Upper lobe of left lung (tissue), 6 donors: ENCODE results near the gene CPZ. TPM values are rescaled to one million over a fixed set of nuclear protein-coding genes. Genes with fewer than 3 reads are reported as not detected.

Experiments used
- ATAC-seq, 2 donors: fragments of 200-7000 bp; cut with Tn5 transposase; one replicate each; pipeline ENCODE4 v1.9.1; 2022; ENCODE audit warnings: mild to moderate bottlenecking in 2 of 2, moderate library complexity in 2 of 2; ENCODE audit not compliant: low FRiP score in 2 of 2
- DNase-seq, 2 donors: peaks; one replicate each; pipeline ENCODE4 v3.0.0-alpha.2; 2019 to 2020
- H3K27ac ChIP-seq, 4 donors: fragments of 200-600 bp; sonication (generic); one replicate each; pipeline ENCODE4 v1.5.1; 2016 to 2019
- H3K27me3 ChIP-seq, 4 donors: fragments of 200-600 bp; sonication (generic); one replicate each; pipeline ENCODE4 v1.5.1; 2017 to 2019
- H3K36me3 ChIP-seq, 4 donors: fragments of 200-600 bp; sonication (generic); one replicate each; pipeline ENCODE4 v1.5.1; 2016 to 2019
- H3K4me1 ChIP-seq, 4 donors: fragments of 200-600 bp; sonication (generic); one replicate each; pipeline ENCODE4 v1.5.1; 2018 to 2019
- H3K4me3 ChIP-seq, 4 donors: fragments of 200-600 bp; sonication (generic); one replicate each; pipeline ENCODE4 v1.5.1; 2017 to 2019; ENCODE audit warnings: mild to moderate bottlenecking in 2 of 4, moderate library complexity in 1 of 4
- H3K9me3 ChIP-seq, 4 donors: fragments of 200-600 bp; sonication (generic); one replicate each; pipeline ENCODE4 v1.5.1; 2018 to 2019
- EP300 ChIP-seq, 4 donors: sonication (generic); formaldehyde crosslinking; IDR thresholded peaks; one replicate each; pipeline ENCODE4 v1.5.1; 2017; ENCODE audit warnings: antibody characterized with exemption in 4 of 4, control low read depth in 2 of 4
- POLR2A ChIP-seq, 4 donors: fragments of 450-650 bp; IDR thresholded peaks; one replicate each; pipeline ENCODE4 v1.5.1; 2016 to 2017; ENCODE audit warnings: antibody characterized with exemption in 4 of 4, mild to moderate bottlenecking in 2 of 4
- POLR2AphosphoS5 ChIP-seq, 2 donors: sonication (generic); formaldehyde crosslinking; IDR thresholded peaks; one replicate each; pipeline ENCODE4 v1.5.1; 2017; ENCODE audit warnings: antibody characterized with exemption in 2 of 2
- WGBS, 2 donors: methylation state at CpG; one replicate each; pipeline ENCODE4 v1.1.5; 2017 to 2018; 5-methylcytosine and 5-hydroxymethylcytosine counted together
- total RNA-seq, 6 donors: library from RNA; depleted of rRNA in 4 of 6; stranded (reverse); fragments of >200 nt in 4 of 6; gene quantifications; one replicate each; pipeline versions ENCODE4 v1.1.0 to v1.2.1, GENCODE V29; 2016 to 2021
- TF ChIP-seq, protein P1 (sequence below), 6 experiments: fragments of 450-650 bp in 4 of 6; fragments of 200-600 bp in 2 of 6; sonication (generic) in 2 of 6; IDR thresholded peaks; one replicate each; pipeline ENCODE4 v1.5.1; 2016 to 2019; ENCODE audit warnings: antibody characterized with exemption in 6 of 6
- donor health status: DM: no; HTN: no; CAD: no; lungs with moderate emphysema.
- donor health status: DM: no; HTN: yes; CAD: no; lungs with severe emphysema.

CPZ gene
- total RNA-seq, 6 donors from 2014 or later = 0.78 to 8.6 (median 1.2) TPM; not detected in 2

DNA sequence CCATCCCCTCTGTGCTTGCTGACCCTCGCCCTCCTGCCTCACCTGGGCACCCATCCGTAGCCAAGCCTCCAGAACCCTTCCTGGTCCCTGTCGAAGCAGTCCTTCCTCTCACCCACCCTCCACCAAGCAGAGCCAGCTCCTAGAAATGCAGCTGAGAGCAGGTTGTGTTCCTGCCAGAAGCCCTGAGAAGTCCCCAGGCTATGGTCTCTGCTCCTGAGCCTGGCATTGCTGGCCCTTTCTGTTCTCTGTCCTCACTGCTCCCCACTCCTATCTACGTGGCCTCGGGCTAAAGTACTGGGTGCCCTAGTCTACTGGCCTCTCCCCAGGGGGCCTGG is 2.1 kb upstream of the CPZ start:
- no peak for DNase-seq
- 61 to 75% methylated on average over 3 to 5 of the region's 5 CpGs for WGBS, 2 donors
- no peak for ATAC-seq
- H3K9me3 ChIP-seq = no peaks in the 10 kb centered on the region
- peaks cover 3 to 12% (median 6%) of the 10 kb centered on the region in 4 donors for H3K4me1 ChIP-seq
- TF ChIP-seq EP300 (IDR thresholded peaks at IDR 0.05) = no peak
- TF ChIP-seq, protein P1, sequence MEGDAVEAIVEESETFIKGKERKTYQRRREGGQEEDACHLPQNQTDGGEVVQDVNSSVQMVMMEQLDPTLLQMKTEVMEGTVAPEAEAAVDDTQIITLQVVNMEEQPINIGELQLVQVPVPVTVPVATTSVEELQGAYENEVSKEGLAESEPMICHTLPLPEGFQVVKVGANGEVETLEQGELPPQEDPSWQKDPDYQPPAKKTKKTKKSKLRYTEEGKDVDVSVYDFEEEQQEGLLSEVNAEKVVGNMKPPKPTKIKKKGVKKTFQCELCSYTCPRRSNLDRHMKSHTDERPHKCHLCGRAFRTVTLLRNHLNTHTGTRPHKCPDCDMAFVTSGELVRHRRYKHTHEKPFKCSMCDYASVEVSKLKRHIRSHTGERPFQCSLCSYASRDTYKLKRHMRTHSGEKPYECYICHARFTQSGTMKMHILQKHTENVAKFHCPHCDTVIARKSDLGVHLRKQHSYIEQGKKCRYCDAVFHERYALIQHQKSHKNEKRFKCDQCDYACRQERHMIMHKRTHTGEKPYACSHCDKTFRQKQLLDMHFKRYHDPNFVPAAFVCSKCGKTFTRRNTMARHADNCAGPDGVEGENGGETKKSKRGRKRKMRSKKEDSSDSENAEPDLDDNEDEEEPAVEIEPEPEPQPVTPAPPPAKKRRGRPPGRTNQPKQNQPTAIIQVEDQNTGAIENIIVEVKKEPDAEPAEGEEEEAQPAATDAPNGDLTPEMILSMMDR (IDR thresholded peaks at IDR 0.05) = no peak
- no peak for TF ChIP-seq POLR2AphosphoS5 (IDR thresholded peaks at IDR 0.05)
- no peak for TF ChIP-seq POLR2A (IDR thresholded peaks at IDR 0.05)
- H3K27me3 ChIP-seq = peaks cover 0 to 24% (median 6%) of the 10 kb centered on the region in 4 donors
- no peaks in the 10 kb centered on the region for H3K36me3 ChIP-seq
- no peak overlapping the region for H3K4me3 ChIP-seq
- H3K27ac ChIP-seq = no peak overlapping the region

DNA sequence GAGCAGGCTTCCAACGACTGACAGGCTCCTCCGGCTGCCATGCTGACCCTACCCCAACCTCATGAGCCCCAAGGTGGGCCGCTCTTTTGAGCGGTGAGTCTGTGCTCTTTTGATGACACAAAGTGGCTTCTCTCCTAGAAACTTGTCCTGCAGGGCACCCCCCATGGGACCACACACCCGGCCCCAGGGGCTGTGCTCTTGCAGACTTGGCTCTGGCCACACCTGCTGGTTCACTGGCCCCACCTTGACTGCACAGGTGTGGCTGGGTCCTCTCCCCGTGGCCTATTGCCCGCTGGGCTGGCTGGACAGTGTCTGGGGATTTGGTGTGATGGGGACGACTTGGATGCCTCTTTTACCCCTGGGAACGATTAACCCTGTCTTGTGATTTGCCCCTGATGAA is 1.5 kb upstream of the CPZ start:
- no peaks in the 10 kb centered on the region for H3K36me3 ChIP-seq

DNA sequence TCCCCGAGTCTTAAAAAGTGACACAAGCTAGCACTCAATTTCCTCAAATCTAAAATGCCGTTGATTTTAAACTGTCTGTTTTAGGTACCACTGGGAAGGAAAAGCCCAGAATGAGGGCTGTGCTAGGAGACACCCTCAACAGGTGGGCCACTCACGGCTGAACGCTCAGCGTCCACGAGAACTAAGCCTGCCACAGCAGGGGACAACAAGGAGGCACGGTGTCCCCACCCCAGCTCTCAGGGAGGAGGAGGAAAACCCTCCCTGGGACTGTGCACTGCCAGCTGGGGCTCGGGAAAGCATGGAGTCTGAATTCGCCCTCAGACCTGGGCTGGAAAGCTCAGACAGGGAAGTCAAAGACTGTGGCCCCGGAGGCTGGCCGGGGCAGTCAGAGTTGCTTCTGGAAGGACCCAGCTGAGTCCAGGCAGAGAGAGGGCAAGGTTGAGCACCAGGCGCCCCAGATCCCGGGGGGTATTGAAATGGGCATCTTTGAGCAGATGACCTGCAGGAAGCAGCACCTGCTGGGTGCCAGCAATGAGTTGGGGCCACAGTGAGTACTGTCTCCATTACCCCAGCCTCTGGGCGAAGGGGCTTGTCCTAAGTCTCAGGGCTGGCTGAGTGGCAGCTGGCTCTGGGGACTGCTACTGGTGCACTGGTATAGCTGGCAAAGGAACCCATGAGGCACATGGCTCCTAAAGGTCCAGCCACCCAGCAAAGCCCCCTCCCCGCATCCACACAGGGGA is 769 bp upstream of the CPZ start:
- H3K27ac ChIP-seq = no peak overlapping the region
- H3K36me3 ChIP-seq = no peaks in the 10 kb centered on the region
- no peak overlapping the region for H3K4me3 ChIP-seq
- ATAC-seq = no peak
- no peaks in the 10 kb centered on the region for H3K9me3 ChIP-seq
- H3K4me1 ChIP-seq = peaks cover 3 to 12% (median 6%) of the 10 kb centered on the region in 4 donors
- peak in 1 of 2 donors; percentile 17 for DNase-seq
- WGBS, 2 donors = 47 to 74% methylated on average over 10 to 15 of the region's 15 CpGs
- H3K27me3 ChIP-seq = peaks cover 0 to 24% (median 6%) of the 10 kb centered on the region in 4 donors
- TF ChIP-seq, protein P1 (IDR thresholded peaks at IDR 0.05) = no peak

More for the DNA sequence above, 1.5 kb upstream of the CPZ start:
- Histone ChIP-seq H3K27ac (no peak overlapping the region), H3K27me3 (peaks cover 0 to 24% (median 6%) of the 10 kb centered on the region in 4 donors), H3K4me1 (peaks cover 3 to 12% (median 6%) of the 10 kb centered on the region in 4 donors), H3K4me3 (no peak overlapping the region), H3K9me3 (no peaks in the 10 kb centered on the region)
- no peak for ATAC-seq
- DNase-seq = peak in 1 of 2 donors; percentile 48
- TF ChIP-seq POLR2A (IDR thresholded peaks at IDR 0.05) (no peak), POLR2AphosphoS5 (IDR thresholded peaks at IDR 0.05) (no peak), EP300 (IDR thresholded peaks at IDR 0.05) (no peak)
- TF ChIP-seq, protein P1 (IDR thresholded peaks at IDR 0.05) = no peak
- 70 to 83% methylated on average over 2 to 9 of the region's 9 CpGs for WGBS, 2 donors

DNA sequence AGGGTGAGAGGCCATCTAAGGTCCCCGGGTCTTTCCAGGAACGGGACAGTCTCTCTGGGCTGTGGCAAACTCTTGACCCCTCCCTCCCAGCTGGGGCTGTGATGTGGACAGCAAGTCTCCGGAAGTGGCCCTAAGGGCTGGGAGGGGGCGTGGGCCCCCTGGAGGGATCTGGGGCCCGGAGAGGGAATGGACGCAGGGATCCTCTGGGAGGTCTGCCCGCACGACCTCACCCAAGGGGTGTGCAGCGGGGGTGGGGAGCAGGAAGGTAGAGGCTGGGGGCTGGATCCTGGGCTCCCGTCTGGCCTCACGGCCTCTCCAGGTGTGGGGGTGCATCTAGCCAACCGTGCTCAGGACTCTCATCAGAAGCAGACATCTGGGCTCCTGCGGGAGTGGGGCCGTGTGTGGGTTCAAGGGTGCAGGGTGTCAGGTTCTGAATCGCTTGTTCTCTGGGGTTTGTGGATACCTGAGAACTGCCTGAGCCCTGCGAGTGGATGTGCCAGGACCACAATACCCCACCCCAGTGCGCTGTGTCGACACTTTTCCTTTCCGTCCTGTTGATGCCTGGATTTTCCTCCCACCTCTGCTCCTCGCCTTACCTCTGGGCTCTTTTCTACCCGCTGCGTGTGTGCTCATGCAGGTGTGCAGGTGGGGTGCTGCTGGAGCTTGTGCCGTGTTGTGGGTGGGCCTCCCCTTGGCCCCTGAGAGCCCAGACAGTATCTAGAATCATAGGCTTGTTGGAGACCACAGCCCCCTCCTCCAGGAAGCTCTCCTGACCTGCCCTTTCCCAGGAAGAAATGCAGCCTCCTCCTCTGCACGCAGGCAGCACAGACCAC is 915 bp downstream of the CPZ start:
- WGBS, 2 donors = 23 to 36% methylated on average over 16 to 24 of the region's 24 CpGs
- H3K36me3 ChIP-seq = no peaks in the 10 kb centered on the region
- H3K4me3 ChIP-seq = peak overlapping the region in 2 of 4 donors; percentile 14 to 34
- peaks cover 3 to 12% (median 6%) of the 10 kb centered on the region in 4 donors for H3K4me1 ChIP-seq
- peak in 1 of 2 donors; percentile 63 for DNase-seq
- no peak for TF ChIP-seq POLR2AphosphoS5 (IDR thresholded peaks at IDR 0.05)
- no peak for TF ChIP-seq EP300 (IDR thresholded peaks at IDR 0.05)
- TF ChIP-seq, protein P1 (IDR thresholded peaks at IDR 0.05) = no peak
- no peak for TF ChIP-seq POLR2A (IDR thresholded peaks at IDR 0.05)
- no peak overlapping the region for H3K27ac ChIP-seq
- no peak for ATAC-seq
- H3K27me3 ChIP-seq = peaks cover 0 to 24% (median 6%) of the 10 kb centered on the region in 4 donors
- H3K9me3 ChIP-seq = no peaks in the 10 kb centered on the region
